Trophoblast cell (in vitro differentiated cells and primary cell): ENCODE results near the gene RGS16.

Source experiments
- DNase-seq, 2 donors: peaks; one replicate each; pipeline ENCODE4 v3.0.0-alpha.2; 2016
- H2AFZ ChIP-seq: 2 replicates; pipeline ENCODE4 v1.6.1; 2013; ENCODE audit warnings: low read length, moderate library complexity, mild to moderate bottlenecking; ENCODE audit not compliant: insufficient read depth, poor library complexity
- H2AK5ac ChIP-seq: 2 replicates; pipeline ENCODE4 v1.6.1; 2013; ENCODE audit warnings: mild to moderate bottlenecking, low read length
- H2BK120ac ChIP-seq: 2 replicates; pipeline ENCODE4 v1.6.1; 2013; ENCODE audit warnings: low read length, mild to moderate bottlenecking, moderate library complexity; ENCODE audit not compliant: insufficient read depth, poor library complexity
- H2BK12ac ChIP-seq: 2 replicates; pipeline ENCODE4 v1.6.1; 2013; ENCODE audit warnings: mild to moderate bottlenecking, low read length, moderate library complexity
- H2BK5ac ChIP-seq: 2 replicates; pipeline ENCODE4 v1.6.1; 2013; ENCODE audit warnings: low read length, low read depth, moderate library complexity, mild to moderate bottlenecking; ENCODE audit not compliant: poor library complexity
- H3K14ac ChIP-seq: 2 replicates; pipeline ENCODE4 v1.6.1; 2013; ENCODE audit warnings: mild to moderate bottlenecking, low read length
- H3K18ac ChIP-seq: 2 replicates; pipeline ENCODE4 v1.6.1; 2013; ENCODE audit warnings: mild to moderate bottlenecking, low read length
- H3K23ac ChIP-seq: 2 replicates; pipeline ENCODE4 v1.6.1; 2013; ENCODE audit warnings: low read length
- H3K27ac ChIP-seq: 2 replicates; pipeline ENCODE4 v1.5.1; 2013; ENCODE audit warnings: low read depth, mild to moderate bottlenecking, inconsistent platforms, low read length, moderate library complexity
- H3K27me3 ChIP-seq: 2 replicates; pipeline ENCODE4 v1.6.1; 2013; ENCODE audit warnings: inconsistent platforms, mild to moderate bottlenecking, low read length, moderate library complexity; ENCODE audit not compliant: insufficient read depth
- H3K36me3 ChIP-seq, 2 experiments: 1 replicate in 1 of 2; 2 replicates in 1 of 2; pipeline ENCODE4 v1.6.1; 2013; ENCODE audit warnings: low read length in 2 of 2, mild to moderate bottlenecking in 2 of 2, moderate library complexity in 1 of 2; ENCODE audit not compliant: insufficient read depth in 2 of 2, control insufficient read depth in 1 of 2
- H3K4ac ChIP-seq: 2 replicates; pipeline ENCODE4 v1.6.1; 2013; ENCODE audit warnings: low read depth, mild to moderate bottlenecking, low read length, moderate library complexity
- H3K4me1 ChIP-seq, 2 experiments: 1 replicate in 1 of 2; 2 replicates in 1 of 2; pipeline ENCODE4 v1.6.1; 2013; ENCODE audit warnings: low read length in 2 of 2, mild to moderate bottlenecking in 2 of 2, moderate library complexity in 1 of 2; ENCODE audit not compliant: insufficient read depth in 2 of 2, control insufficient read depth in 1 of 2
- H3K4me2 ChIP-seq: 2 replicates; pipeline ENCODE4 v1.6.1; 2013; ENCODE audit warnings: inconsistent platforms, mild to moderate bottlenecking, low read length, moderate library complexity
- H3K4me3 ChIP-seq: 2 replicates; pipeline ENCODE4 v1.5.1; 2013; ENCODE audit warnings: mild to moderate bottlenecking, low read depth, low read length, inconsistent platforms
- H3K79me1 ChIP-seq: one replicate; pipeline ENCODE4 v1.6.1; 2013; ENCODE audit warnings: low read length
- H3K79me2 ChIP-seq: 2 replicates; pipeline ENCODE4 v1.6.1; 2013; ENCODE audit warnings: low read length, mild to moderate bottlenecking; ENCODE audit not compliant: control insufficient read depth, insufficient read depth, poor library complexity
- H3K9ac ChIP-seq: 2 replicates; pipeline ENCODE4 v1.6.1; 2013; ENCODE audit warnings: mild to moderate bottlenecking, low read length
- H3K9me3 ChIP-seq: 2 replicates; pipeline ENCODE4 v1.6.1; 2013; ENCODE audit warnings: low read depth, mild to moderate bottlenecking, control low read depth, inconsistent platforms, low read length; ENCODE audit not compliant: insufficient read depth
- H4K12ac ChIP-seq: 2 replicates; pipeline ENCODE4 v1.6.1; 2013; ENCODE audit warnings: low read depth, mild to moderate bottlenecking, low read length, moderate library complexity
- H4K8ac ChIP-seq: 2 replicates; pipeline ENCODE4 v1.6.1; 2013; ENCODE audit warnings: low read depth, mild to moderate bottlenecking, low read length, moderate library complexity
- H4K91ac ChIP-seq: one replicate; pipeline ENCODE4 v1.6.1; 2013; ENCODE audit warnings: low read depth, mild to moderate bottlenecking, low read length, moderate library complexity
- WGBS: extraction: QIAGEN DNeasy Blood & Tissue Kit; methylation state at CpG from one replicate; pipeline ENCODE4 v1.1.7; 2013; ENCODE audit warnings: missing lambda C conversion rate; ENCODE audit not compliant: insufficient read length, insufficient coverage; ENCODE audit errors: extremely low coverage; 5-methylcytosine and 5-hydroxymethylcytosine counted together

The RGS16 gene

GRCh38 chr1:182627622-182628021 lies 23.4 kb upstream of the RGS16 start:
- Histone ChIP-seq H2AFZ (no peak overlapping the region), H3K4me1 (peaks cover 23 to 24% of the 10 kb centered on the region in 2 experiments)

DNA sequence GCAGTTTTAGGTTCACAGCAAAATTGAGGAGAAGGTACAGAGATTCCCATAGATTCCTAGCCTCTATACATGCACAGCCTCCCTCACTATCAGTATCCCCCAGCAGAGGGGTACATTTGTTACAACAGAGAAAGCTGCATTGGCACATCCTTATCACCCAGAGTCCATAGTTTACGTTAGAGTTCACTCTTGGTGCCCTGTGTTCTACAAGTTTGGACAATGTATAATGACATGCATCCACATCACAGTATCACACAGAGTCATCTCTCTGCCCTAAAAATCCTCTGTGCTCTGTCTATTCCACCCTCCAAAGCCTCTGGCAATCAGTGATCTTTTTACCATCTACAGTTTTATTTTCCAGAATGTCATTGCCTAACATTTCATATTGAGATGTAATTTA lies 22.3 kb upstream of the RGS16 start:
- Histone ChIP-seq H3K27me3 (no peaks in the 10 kb centered on the region), H3K4me2 (no peak overlapping the region), H3K9me3 (no peaks in the 10 kb centered on the region), H4K12ac (no peak overlapping the region), H3K14ac (no peak overlapping the region), H3K9ac (no peak overlapping the region), H3K27ac (peak overlapping the region; percentile 62), H4K91ac (peak overlapping the region; percentile 21), H2BK5ac (peak overlapping the region; percentile 7), H3K36me3 (no peaks in the 10 kb centered on the region), H3K79me1 (peaks cover 27% of the 10 kb centered on the region), H4K8ac (no peak overlapping the region), H2AFZ (no peak overlapping the region), H3K23ac (no peak overlapping the region), H3K4me3 (no peak overlapping the region), H2BK12ac (peak overlapping the region; percentile 4), H3K18ac (no peak overlapping the region), H2AK5ac (no peak overlapping the region), H3K4me1 (peaks cover 23 to 24% of the 10 kb centered on the region in 2 experiments), H3K79me2 (peaks cover 2% of the 10 kb centered on the region), H2BK120ac (peak overlapping the region; percentile 3), H3K4ac (no peak overlapping the region)
- DNase-seq, result no peak
- no CpG with 5 or more reads among the region's 1 CpG for WGBS

More at GRCh38 chr1:182627622-182628021, 23.4 kb upstream of the RGS16 start:
- H3K79me1 ChIP-seq, result peaks cover 29% of the 10 kb centered on the region
- no peak overlapping the region for H2BK120ac ChIP-seq
- H3K27me3 ChIP-seq, result no peaks in the 10 kb centered on the region
- no peak overlapping the region for H2BK12ac ChIP-seq
- H3K79me2 ChIP-seq, result peaks cover 2% of the 10 kb centered on the region
- H3K14ac ChIP-seq, result no peak overlapping the region
- no peak overlapping the region for H2AK5ac ChIP-seq
- no peak overlapping the region for H3K9ac ChIP-seq
- no peak overlapping the region for H4K12ac ChIP-seq
- H3K4me2 ChIP-seq, result no peak overlapping the region
- H3K36me3 ChIP-seq, result no peaks in the 10 kb centered on the region
- no peak overlapping the region for H3K18ac ChIP-seq
- H3K4me3 ChIP-seq, result no peak overlapping the region
- no peak overlapping the region for H4K8ac ChIP-seq
- no peak overlapping the region for H2BK5ac ChIP-seq
- H4K91ac ChIP-seq, result no peak overlapping the region
- no CpG with 5 or more reads among the region's 2 CpGs for WGBS
- H3K23ac ChIP-seq, result no peak overlapping the region
- H3K9me3 ChIP-seq, result no peaks in the 10 kb centered on the region
- no peak overlapping the region for H3K4ac ChIP-seq
- DNase-seq, result no peak
- peak overlapping the region; percentile 40 for H3K27ac ChIP-seq

GRCh38 chr1:182625719-182626504 lies 21.7 kb upstream of the RGS16 start:
- Histone ChIP-seq H3K36me3 (no peaks in the 10 kb centered on the region), H3K79me1 (peaks cover 24% of the 10 kb centered on the region), H2BK5ac (peak overlapping the region; percentile 63), H3K27me3 (no peaks in the 10 kb centered on the region), H2BK12ac (no peak overlapping the region), H3K18ac (no peak overlapping the region), H4K12ac (no peak overlapping the region), H3K9ac (no peak overlapping the region), H3K14ac (peak overlapping the region; percentile 64), H3K9me3 (no peaks in the 10 kb centered on the region), H3K23ac (no peak overlapping the region), H2AFZ (no peak overlapping the region), H3K79me2 (peaks cover 2% of the 10 kb centered on the region), H4K8ac (peak overlapping the region; percentile 29), H3K4me1 (peaks cover 20 to 21% of the 10 kb centered on the region in 2 experiments), H3K27ac (peak overlapping the region; percentile 84), H4K91ac (peak overlapping the region; percentile 71), H3K4me3 (no peak overlapping the region), H3K4me2 (peak overlapping the region; percentile 7), H2BK120ac (peak overlapping the region; percentile 35), H3K4ac (no peak overlapping the region), H2AK5ac (no peak overlapping the region)
- no CpG with 5 or more reads among the region's 1 CpG for WGBS
- peak; percentile 37 to 64 for DNase-seq

GRCh38 chr1:182625024-182625423 lies 20.8 kb upstream of the RGS16 start:
- Histone ChIP-seq H3K9ac (no peak overlapping the region), H3K14ac (no peak overlapping the region), H2AFZ (no peak overlapping the region), H3K18ac (no peak overlapping the region), H2BK12ac (peak overlapping the region; percentile 70), H2AK5ac (no peak overlapping the region), H3K27me3 (no peaks in the 10 kb centered on the region), H3K36me3 (no peaks in the 10 kb centered on the region), H2BK5ac (no peak overlapping the region), H3K79me1 (peaks cover 18% of the 10 kb centered on the region), H3K4me2 (no peak overlapping the region), H4K91ac (peak overlapping the region; percentile 76), H3K27ac (peak overlapping the region; percentile 84), H3K4me3 (no peak overlapping the region), H3K79me2 (no peaks in the 10 kb centered on the region), H3K9me3 (no peaks in the 10 kb centered on the region), H2BK120ac (peak overlapping the region; percentile 18), H4K12ac (no peak overlapping the region), H3K4me1 (peaks cover 12 to 13% of the 10 kb centered on the region in 2 experiments), H4K8ac (no peak overlapping the region), H3K23ac (no peak overlapping the region), H3K4ac (no peak overlapping the region)
- 100% methylated on average over 1 of the region's 3 CpGs for WGBS
- no peak for DNase-seq
